GM12872 (cell line): ENCODE results near the gene TECTB.

ENCODE experiments used
- TF ChIP-seq, protein P1 (sequence below): IDR thresholded peaks from 3 replicates; pipeline ENCODE4 v1.5.1; 2011; ENCODE audit warnings: low read depth, mild to moderate bottlenecking, low read length, moderate library complexity; ENCODE audit not compliant: insufficient read depth

TECTB gene

GRCh38 chr10:112283100-112283499 lies at the start of gene TECTB:
TECTB (plus strand) TSS chr10:112283400; CDS start chr10:112283735, 335 bp downstream.
- TF ChIP-seq, protein P1, sequence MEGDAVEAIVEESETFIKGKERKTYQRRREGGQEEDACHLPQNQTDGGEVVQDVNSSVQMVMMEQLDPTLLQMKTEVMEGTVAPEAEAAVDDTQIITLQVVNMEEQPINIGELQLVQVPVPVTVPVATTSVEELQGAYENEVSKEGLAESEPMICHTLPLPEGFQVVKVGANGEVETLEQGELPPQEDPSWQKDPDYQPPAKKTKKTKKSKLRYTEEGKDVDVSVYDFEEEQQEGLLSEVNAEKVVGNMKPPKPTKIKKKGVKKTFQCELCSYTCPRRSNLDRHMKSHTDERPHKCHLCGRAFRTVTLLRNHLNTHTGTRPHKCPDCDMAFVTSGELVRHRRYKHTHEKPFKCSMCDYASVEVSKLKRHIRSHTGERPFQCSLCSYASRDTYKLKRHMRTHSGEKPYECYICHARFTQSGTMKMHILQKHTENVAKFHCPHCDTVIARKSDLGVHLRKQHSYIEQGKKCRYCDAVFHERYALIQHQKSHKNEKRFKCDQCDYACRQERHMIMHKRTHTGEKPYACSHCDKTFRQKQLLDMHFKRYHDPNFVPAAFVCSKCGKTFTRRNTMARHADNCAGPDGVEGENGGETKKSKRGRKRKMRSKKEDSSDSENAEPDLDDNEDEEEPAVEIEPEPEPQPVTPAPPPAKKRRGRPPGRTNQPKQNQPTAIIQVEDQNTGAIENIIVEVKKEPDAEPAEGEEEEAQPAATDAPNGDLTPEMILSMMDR, result no peak

- TF ChIP-seq, protein P1, result no peak
Observed at GRCh38 chr10:112235141-112235540, 48.1 kb upstream of the TECTB start.

DNA sequence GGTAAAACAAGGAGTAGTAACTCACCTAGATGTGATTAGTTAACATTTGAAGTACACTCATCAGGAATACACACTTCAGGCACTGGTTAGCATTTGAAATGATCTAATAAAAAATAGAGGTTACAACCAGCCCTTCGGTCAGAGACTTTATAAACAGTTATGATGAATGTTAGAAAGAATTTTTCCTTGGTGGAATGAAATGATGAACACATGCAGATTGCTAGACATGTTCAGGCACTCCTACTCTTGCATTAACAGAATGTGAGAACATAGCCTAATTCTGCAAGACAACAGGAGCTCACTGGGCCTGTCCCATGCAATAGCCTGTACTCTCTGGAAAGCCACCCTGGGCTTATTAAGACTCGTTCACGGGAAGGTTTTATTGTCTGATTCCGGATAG lies 47.3 kb upstream of the TECTB start:
- TF ChIP-seq, protein P1, result no peak

DNA sequence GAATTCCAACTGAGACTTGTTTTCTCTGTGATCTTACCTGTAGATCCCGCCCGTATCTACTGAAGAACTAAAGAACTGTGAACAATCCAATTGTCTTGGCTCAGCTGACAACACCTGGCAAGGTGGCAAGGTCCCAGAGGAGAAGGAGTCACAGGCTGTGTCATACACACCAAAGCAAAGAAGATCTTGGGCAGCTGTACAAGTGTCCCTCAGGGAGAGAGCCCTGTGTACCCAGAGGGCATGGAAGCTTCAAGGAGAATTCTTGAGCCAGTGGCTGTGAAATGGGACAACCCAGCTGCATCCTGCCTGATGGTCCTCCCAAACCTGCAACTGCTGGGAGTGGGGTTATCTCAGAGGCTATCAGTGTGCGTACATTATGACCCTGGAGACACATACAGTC lies 46.7 kb upstream of the TECTB start:
- TF ChIP-seq, protein P1, result no peak

- TF ChIP-seq, protein P1, result no peak
Observed at GRCh38 chr10:112239347-112239746, 43.9 kb upstream of the TECTB start.

GRCh38 chr10:112240441-112240840 lies 42.8 kb upstream of the TECTB start:
- TF ChIP-seq, protein P1, result no peak

DNA sequence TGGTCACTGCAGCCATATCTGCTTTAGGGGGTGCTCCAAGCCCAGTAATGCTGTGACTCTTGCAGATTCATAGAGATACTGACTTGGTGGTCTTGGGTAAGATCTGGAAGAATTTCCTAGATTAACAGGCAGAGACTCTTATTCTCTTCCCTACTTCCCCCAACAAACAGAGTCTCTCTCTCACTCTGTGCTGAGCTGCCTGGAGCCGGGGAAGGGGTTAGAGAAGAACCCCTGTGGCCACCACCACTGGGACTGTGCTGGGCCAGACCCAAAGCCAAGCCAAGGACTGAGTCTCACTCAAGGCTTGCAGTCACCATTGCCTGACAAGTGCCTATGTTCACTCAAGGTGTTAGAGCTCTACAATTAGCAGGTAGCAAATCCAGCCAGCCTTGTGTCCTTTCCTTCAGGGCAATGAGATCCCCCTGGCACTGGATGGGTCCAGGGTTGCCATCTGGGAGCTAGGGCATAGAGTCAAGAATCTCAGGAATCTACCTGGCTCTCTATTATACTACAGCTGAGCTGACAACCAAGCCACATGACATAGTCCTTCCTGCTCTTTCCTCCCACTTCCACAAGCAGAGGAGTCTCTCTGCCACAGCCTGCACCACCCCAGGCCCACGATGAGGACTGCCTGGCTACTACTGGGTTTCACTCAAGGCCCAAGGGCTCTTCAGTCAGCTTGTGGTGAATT lies 41.4 kb upstream of the TECTB start:
- TF ChIP-seq, protein P1, result no peak
